Naive thymus-derived CD8-positive, alpha-beta T cell (primary cell): Measurements from ENCODE around the gene PRXL2B. TPM values are rescaled to one million over a fixed set of nuclear protein-coding genes. Genes with fewer than 3 reads are reported as not detected.
A peak's percentile ranks its signal among the peaks of the same experiment; 100 is the strongest.

ENCODE experiments used
- ATAC-seq, 2 donors: fragments of 150-1000 bp; cut with Tn5 transposase in 1 of 2; sonication (Bioruptor Pico), chemical (Tn5 transposase) in 1 of 2; 1 replicate in 1 of 2; 2 replicates in 1 of 2; pipeline ENCODE4 v1.10.0; 2021; ENCODE audit warnings: mild to moderate bottlenecking in 2 of 2, moderate library complexity in 2 of 2
- POLR2A ChIA-PET: fragments of 350-600 bp; sonication (Branson Sonifier 250); formaldehyde crosslinking; loops from one replicate; lab custom pipeline; 2021; ENCODE audit warnings: antibody characterized with exemption; lab: Charles Lee
- DNase-seq, 10 donors: peaks; one replicate each; pipeline versions ENCODE4 v3.0.0 to v3.0.0-alpha.2; 2020 to 2022
- H3K27ac Mint-ChIP-seq, 10 donors: one replicate each; pipeline ENCODE4 v1.8.0; 2020 to 2022; ENCODE audit warnings: mild to moderate bottlenecking in 10 of 10, mixed read lengths in 10 of 10, moderate library complexity in 4 of 10, inconsistent platforms in 1 of 10
- H3K27me3 Mint-ChIP-seq, 5 donors: one replicate each; pipeline ENCODE4 v1.8.0; 2021 to 2022; ENCODE audit warnings: mixed read lengths in 5 of 5
- H3K36me3 Mint-ChIP-seq, 3 donors: one replicate each; pipeline ENCODE4 v1.8.0; 2020 to 2022; ENCODE audit warnings: mixed read lengths in 3 of 3, mild to moderate bottlenecking in 2 of 3, inconsistent platforms in 1 of 3
- H3K4me1 Mint-ChIP-seq, 4 donors: one replicate each; pipeline ENCODE4 v1.8.0; 2021 to 2022; ENCODE audit warnings: mixed read lengths in 4 of 4
- H3K4me3 Mint-ChIP-seq, 10 donors: one replicate each; pipeline ENCODE4 v1.8.0; 2020 to 2022; ENCODE audit warnings: mild to moderate bottlenecking in 10 of 10, mixed read lengths in 10 of 10, moderate library complexity in 6 of 10, inconsistent platforms in 1 of 10
- H3K9me3 Mint-ChIP-seq, 9 donors: one replicate each; pipeline ENCODE4 v1.8.0; 2020 to 2022; ENCODE audit warnings: mixed read lengths in 9 of 9, mild to moderate bottlenecking in 3 of 9, inconsistent platforms in 1 of 9, moderate library complexity in 1 of 9
- polyA plus RNA-seq, 3 donors: library from polyadenylated mRNA; unstranded; fragments of 300-500 nt; fragmentation: Illumina TruSeq; gene quantifications; one replicate each; pipeline ENCODE4 v1.2.3, GENCODE V29; 2021
- total RNA-seq, 8 experiments: library from RNA in 2 of 8; stranded (reverse) in 2 of 8; gene quantifications; one replicate each; pipeline ENCODE4 v1.2.3 and lab custom pipeline; 2021 to 2026

PRXL2B gene
- total and polyA plus RNA-seq, 5 experiments from 2014 or later: 20.6 to 45.4 (median 37.5) TPM

- Mint-ChIP-seq H3K4me1 (peaks cover 25 to 58% (median 41%) of the 10 kb centered on the region in 4 donors), H3K4me3 (peak overlapping the region in 1 of 10 donors; percentile 56), H3K36me3 (peaks cover 0 to 35% (median 4%) of the 10 kb centered on the region in 3 donors), H3K9me3 (no peaks in the 10 kb centered on the region), H3K27me3 (no peaks in the 10 kb centered on the region), H3K27ac (peak overlapping the region in 2 of 10 donors; percentile 7 to 24)
- DNase-seq (no peak), ATAC-seq (no peak)
- POLR2A ChIA-PET: interaction anchor here (0.9 to 11.9 kb wide), 5 partner anchors 11 to 23 kb away, joined by 3 to 408 read pairs (median 7); partner anchors contain the start of gene PRXL2B
Measured at GRCh38 chr1:2559509-2560298, 26.9 kb upstream of the PRXL2B start.

GRCh38 chr1:2560299-2561073 lies 26.1 kb upstream of the PRXL2B start:
- peak in 1 of 10 donors; percentile 65 for DNase-seq
- peaks cover 27 to 57% (median 37%) of the 10 kb centered on the region in 4 donors for H3K4me1 Mint-ChIP-seq
- peak overlapping the region in 4 of 10 donors; percentile 9 to 62 (median 26) for H3K27ac Mint-ChIP-seq
- peak overlapping the region in 2 of 10 donors; percentile 25 to 48 for H3K4me3 Mint-ChIP-seq
- ATAC-seq: no peak
- POLR2A ChIA-PET: interaction anchor here (0.9 to 11.9 kb wide), 5 partner anchors 11 to 146 kb away, joined by 3 to 408 read pairs (median 7); partner anchors contain the start of gene PRXL2B
- H3K27me3 Mint-ChIP-seq: no peaks in the 10 kb centered on the region
- peaks cover 0 to 35% (median 4%) of the 10 kb centered on the region in 3 donors for H3K36me3 Mint-ChIP-seq
- H3K9me3 Mint-ChIP-seq: no peaks in the 10 kb centered on the region

GRCh38 chr1:2561446-2561845 lies 25.1 kb upstream of the PRXL2B start:
- ATAC-seq (no peak), DNase-seq (no peak)
- no peaks in the 10 kb centered on the region for H3K9me3 Mint-ChIP-seq
- no peaks in the 10 kb centered on the region for H3K27me3 Mint-ChIP-seq
- H3K4me3 Mint-ChIP-seq: peak overlapping the region in 4 of 10 donors; percentile 4 to 54 (median 20)
- peaks cover 0 to 35% (median 3%) of the 10 kb centered on the region in 3 donors for H3K36me3 Mint-ChIP-seq
- peaks cover 22 to 48% (median 33%) of the 10 kb centered on the region in 4 donors for H3K4me1 Mint-ChIP-seq
- H3K27ac Mint-ChIP-seq: peak overlapping the region in 8 of 10 donors; percentile 10 to 88 (median 48)
- POLR2A ChIA-PET: interaction anchor here (0.6 to 11.9 kb wide), 8 partner anchors 10 to 616 kb away, joined by 3 to 408 read pairs (median 6); partner anchors contain the start of gene PRXL2B

GRCh38 chr1:2561898-2562895 lies 24.4 kb upstream of the PRXL2B start:
- H3K27ac Mint-ChIP-seq: peak overlapping the region in 4 of 10 donors; percentile 45 to 79 (median 62)
- H3K4me1 Mint-ChIP-seq: peaks cover 19 to 42% (median 31%) of the 10 kb centered on the region in 4 donors
- H3K27me3 Mint-ChIP-seq: no peaks in the 10 kb centered on the region
- no peak overlapping the region for H3K4me3 Mint-ChIP-seq
- H3K9me3 Mint-ChIP-seq: no peaks in the 10 kb centered on the region
- H3K36me3 Mint-ChIP-seq: peaks cover 0 to 35% (median 0%) of the 10 kb centered on the region in 3 donors
- peak in 1 of 10 donors; percentile 61 for DNase-seq
- peak; percentile 61 to 65 for ATAC-seq
- POLR2A ChIA-PET: interaction anchor here (0.6 to 11.9 kb wide), 8 partner anchors 9 to 617 kb away, joined by 3 to 408 read pairs (median 6); partner anchors contain the start of gene PRXL2B

- no peak for DNase-seq
- POLR2A ChIA-PET: interaction anchor here (11.9 kb wide), 1 partner anchor 19 kb away, joined by 408 read pairs; the partner anchor contains the start of gene PRXL2B
- Mint-ChIP-seq H3K27me3 (no peaks in the 10 kb centered on the region), H3K4me1 (peaks cover 11 to 36% (median 26%) of the 10 kb centered on the region in 4 donors), H3K9me3 (no peaks in the 10 kb centered on the region), H3K27ac (peak overlapping the region in 4 of 10 donors; percentile 37 to 90 (median 46)), H3K4me3 (no peak overlapping the region), H3K36me3 (peaks cover 0 to 35% (median 0%) of the 10 kb centered on the region in 3 donors)
- ATAC-seq: no peak
Measured at GRCh38 chr1:2563205-2563604, 23.4 kb upstream of the PRXL2B start.

GRCh38 chr1:2564006-2564814 lies 22.4 kb upstream of the PRXL2B start:
- H3K4me1 Mint-ChIP-seq: peaks cover 7 to 28% (median 21%) of the 10 kb centered on the region in 4 donors
- peaks cover 0 to 28% (median 0%) of the 10 kb centered on the region in 3 donors for H3K36me3 Mint-ChIP-seq
- no peak overlapping the region for H3K4me3 Mint-ChIP-seq
- DNase-seq (no peak), ATAC-seq (no peak)
- H3K27me3 Mint-ChIP-seq: no peaks in the 10 kb centered on the region
- POLR2A ChIA-PET: interaction anchor here (2.1 to 11.9 kb wide), 2 partner anchors 8 to 18 kb away, joined by 11 to 408 read pairs; partner anchors contain the start of genes PRXL2B and TNFRSF14
- H3K27ac Mint-ChIP-seq: peak overlapping the region in 4 of 10 donors; percentile 17 to 85 (median 56)
- no peaks in the 10 kb centered on the region for H3K9me3 Mint-ChIP-seq

GRCh38 chr1:2564815-2565374 lies 21.7 kb upstream of the PRXL2B start:
- H3K9me3 Mint-ChIP-seq: no peaks in the 10 kb centered on the region
- H3K27ac Mint-ChIP-seq: peak overlapping the region in 7 of 10 donors; percentile 40 to 85 (median 58)
- ATAC-seq: no peak
- H3K4me1 Mint-ChIP-seq: peaks cover 7 to 28% (median 17%) of the 10 kb centered on the region in 4 donors
- POLR2A ChIA-PET: interaction anchor here (2.1 to 11.9 kb wide), 2 partner anchors 9 to 18 kb away, joined by 11 to 408 read pairs; partner anchors contain the start of genes PRXL2B and TNFRSF14
- no peak overlapping the region for H3K4me3 Mint-ChIP-seq
- no peak for DNase-seq
- H3K27me3 Mint-ChIP-seq: no peaks in the 10 kb centered on the region
- peaks cover 0 to 23% (median 0%) of the 10 kb centered on the region in 3 donors for H3K36me3 Mint-ChIP-seq

GRCh38 chr1:2566101-2567045 lies 20.2 kb upstream of the PRXL2B start:
- peaks cover 0 to 10% (median 0%) of the 10 kb centered on the region in 3 donors for H3K36me3 Mint-ChIP-seq
- DNase-seq: no peak
- H3K4me1 Mint-ChIP-seq: peaks cover 6 to 20% (median 12%) of the 10 kb centered on the region in 4 donors
- H3K27me3 Mint-ChIP-seq: no peaks in the 10 kb centered on the region
- POLR2A ChIA-PET: no interaction called here
- H3K27ac Mint-ChIP-seq: peak overlapping the region in 4 of 10 donors; percentile 34 to 66 (median 52)
- ATAC-seq: no peak
- H3K4me3 Mint-ChIP-seq: no peak overlapping the region
- H3K9me3 Mint-ChIP-seq: no peaks in the 10 kb centered on the region

- no peaks in the 10 kb centered on the region for H3K9me3 Mint-ChIP-seq
- no peaks in the 10 kb centered on the region for H3K27me3 Mint-ChIP-seq
- POLR2A ChIA-PET: no interaction called here
- peak overlapping the region in 2 of 10 donors; percentile 7 to 51 for H3K27ac Mint-ChIP-seq
- H3K36me3 Mint-ChIP-seq: peaks cover 0 to 7% (median 0%) of the 10 kb centered on the region in 3 donors
- H3K4me1 Mint-ChIP-seq: peaks cover 3 to 18% (median 11%) of the 10 kb centered on the region in 4 donors
- DNase-seq (no peak), ATAC-seq (no peak)
- no peak overlapping the region for H3K4me3 Mint-ChIP-seq
Measured at GRCh38 chr1:2567083-2567679, 19.4 kb upstream of the PRXL2B start.
